Mononuclear cell (primary cell): ENCODE measurements around the gene NCR2. TPM values are rescaled to one million over a fixed set of nuclear protein-coding genes. Genes with fewer than 3 reads are reported as not detected.

Experiments used
- H3K27me3 ChIP-seq: 2 replicates; pipeline ENCODE4 v1.6.0; 2011; ENCODE audit warnings: low read length, control low read depth; ENCODE audit not compliant: insufficient read depth
- H3K4me1 ChIP-seq: 2 replicates; pipeline ENCODE4 v1.5.1; 2011; ENCODE audit warnings: mild to moderate bottlenecking, low read length, control low read depth; ENCODE audit not compliant: insufficient read depth
- H3K4me3 ChIP-seq: 2 replicates; pipeline ENCODE4 v1.5.1; 2011; ENCODE audit warnings: mild to moderate bottlenecking, low read length, moderate library complexity
- H3K9me3 ChIP-seq: 2 replicates; pipeline ENCODE4 v1.5.1; 2011; ENCODE audit warnings: low read depth, mild to moderate bottlenecking, control low read depth, low read length
- total RNA-seq: library from RNA; depleted of rRNA; stranded (reverse); fragments of >200 nt; gene quantifications from one replicate; pipeline ENCODE4 v1.2.3, GENCODE V29; 2012

NCR2 gene
- total RNA-seq, 1 donor = not detected

DNA sequence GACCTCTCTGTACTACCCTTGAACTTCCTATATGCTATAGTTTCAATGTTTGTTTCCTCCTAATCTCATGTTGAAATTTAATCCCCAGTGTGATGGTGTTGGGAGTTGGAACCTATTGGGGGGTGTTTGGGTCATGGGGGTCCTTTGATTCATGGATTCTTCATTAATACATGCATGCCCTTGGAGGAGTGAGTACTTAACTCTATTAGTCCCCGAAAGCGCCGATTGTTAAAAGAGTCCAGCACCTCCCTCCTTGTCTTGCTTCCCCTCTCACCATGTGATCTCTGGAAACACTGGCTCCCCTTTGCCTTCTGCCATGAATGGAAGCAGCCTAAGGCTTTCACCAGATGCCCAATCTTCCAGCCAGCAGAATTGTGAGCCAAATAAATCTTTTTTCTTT, 31.7 kb downstream of the NCR2 start:
- Histone ChIP-seq H3K4me1 (peaks cover 9% of the 10 kb centered on the region), H3K4me3 (no peak overlapping the region), H3K9me3 (peaks cover 1% of the 10 kb centered on the region), H3K27me3 (peaks cover 64% of the 10 kb centered on the region)

GRCh38 chr6:41367700-41368099, 32.3 kb downstream of the NCR2 start:
- no peaks in the 10 kb centered on the region for H3K9me3 ChIP-seq
- H3K4me3 ChIP-seq = no peak overlapping the region
- H3K4me1 ChIP-seq = peaks cover 15% of the 10 kb centered on the region
- H3K27me3 ChIP-seq = peaks cover 66% of the 10 kb centered on the region

DNA sequence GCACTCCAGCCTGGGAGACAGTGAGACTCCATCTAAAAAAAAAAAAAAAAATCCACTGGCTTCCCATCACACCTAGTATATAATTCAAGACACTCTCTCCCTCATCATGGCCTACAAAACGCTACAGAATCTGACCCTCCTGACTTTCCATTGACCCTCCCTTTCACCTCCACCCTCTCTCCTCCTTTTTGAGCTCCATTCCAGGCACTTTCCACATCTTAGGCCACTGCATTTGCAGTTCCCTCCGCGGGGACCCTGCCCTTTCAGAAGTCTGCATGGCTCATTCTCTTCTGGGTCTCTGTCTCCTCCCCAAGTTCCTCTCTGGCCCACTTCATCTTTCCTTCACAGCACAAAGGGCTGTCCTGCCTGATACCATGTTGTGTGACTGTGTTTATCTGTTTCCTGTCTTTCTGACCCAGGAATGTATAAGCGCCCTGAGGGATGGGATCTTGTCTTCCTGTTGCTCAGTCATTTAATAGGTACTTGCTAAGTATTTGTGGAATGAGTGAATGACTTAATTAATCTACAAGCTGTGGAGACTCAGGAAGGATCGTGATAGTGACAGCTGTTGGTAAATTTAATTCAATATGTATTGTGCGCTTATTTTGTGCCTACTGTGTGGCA, 35.2 kb downstream of the NCR2 start:
- Histone ChIP-seq H3K4me1 (peaks cover 34% of the 10 kb centered on the region), H3K9me3 (no peaks in the 10 kb centered on the region), H3K4me3 (no peak overlapping the region), H3K27me3 (peaks cover 78% of the 10 kb centered on the region)

- peaks cover 87% of the 10 kb centered on the region for H3K27me3 ChIP-seq
- H3K4me1 ChIP-seq = peaks cover 34% of the 10 kb centered on the region
- H3K9me3 ChIP-seq = no peaks in the 10 kb centered on the region
- H3K4me3 ChIP-seq = no peak overlapping the region
Observed at GRCh38 chr6:41371461-41371991, 36.1 kb downstream of the NCR2 start.

DNA sequence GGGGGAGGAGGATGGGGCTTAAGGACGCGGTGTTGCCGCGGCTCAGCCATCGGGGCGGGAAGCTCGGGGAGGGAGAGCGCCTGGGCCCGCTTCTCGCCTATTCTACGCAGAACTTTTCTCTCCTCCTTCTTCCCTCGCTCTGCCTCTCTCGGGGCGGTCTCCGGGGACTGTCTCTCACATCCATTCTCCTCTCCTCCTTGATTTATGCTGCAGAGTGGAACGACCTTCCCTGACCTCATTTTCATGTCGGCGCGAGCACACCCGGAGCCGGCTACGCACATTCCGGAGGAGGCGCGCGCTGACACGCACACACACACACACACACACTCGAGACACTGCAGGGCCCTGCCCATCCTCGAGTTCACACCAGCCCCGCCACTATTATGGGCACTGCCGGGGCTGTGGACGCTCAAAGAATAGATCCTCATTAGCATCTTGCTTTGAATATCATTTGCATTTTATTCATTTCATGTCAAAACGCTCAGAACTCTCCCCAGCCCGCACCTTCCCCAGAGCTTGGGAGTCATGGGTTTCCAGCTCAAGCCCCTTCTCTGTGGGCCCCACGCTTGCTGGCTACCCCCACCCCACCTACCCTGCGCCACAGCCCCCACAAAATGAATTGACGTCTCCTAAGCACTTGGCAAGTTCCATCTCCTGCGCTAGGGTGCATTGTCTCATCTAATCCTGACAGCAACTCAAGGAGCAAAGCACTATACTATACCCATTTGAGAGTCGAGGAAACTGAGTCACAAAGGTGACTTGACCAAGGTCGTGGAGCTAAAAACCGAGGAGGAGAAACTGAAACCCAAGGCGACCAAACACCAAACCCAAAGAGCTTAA, 36.8 kb downstream of the NCR2 start:
- H3K27me3 ChIP-seq = peaks cover 90% of the 10 kb centered on the region
- no peak overlapping the region for H3K4me3 ChIP-seq
- H3K9me3 ChIP-seq = no peaks in the 10 kb centered on the region
- peaks cover 34% of the 10 kb centered on the region for H3K4me1 ChIP-seq

DNA sequence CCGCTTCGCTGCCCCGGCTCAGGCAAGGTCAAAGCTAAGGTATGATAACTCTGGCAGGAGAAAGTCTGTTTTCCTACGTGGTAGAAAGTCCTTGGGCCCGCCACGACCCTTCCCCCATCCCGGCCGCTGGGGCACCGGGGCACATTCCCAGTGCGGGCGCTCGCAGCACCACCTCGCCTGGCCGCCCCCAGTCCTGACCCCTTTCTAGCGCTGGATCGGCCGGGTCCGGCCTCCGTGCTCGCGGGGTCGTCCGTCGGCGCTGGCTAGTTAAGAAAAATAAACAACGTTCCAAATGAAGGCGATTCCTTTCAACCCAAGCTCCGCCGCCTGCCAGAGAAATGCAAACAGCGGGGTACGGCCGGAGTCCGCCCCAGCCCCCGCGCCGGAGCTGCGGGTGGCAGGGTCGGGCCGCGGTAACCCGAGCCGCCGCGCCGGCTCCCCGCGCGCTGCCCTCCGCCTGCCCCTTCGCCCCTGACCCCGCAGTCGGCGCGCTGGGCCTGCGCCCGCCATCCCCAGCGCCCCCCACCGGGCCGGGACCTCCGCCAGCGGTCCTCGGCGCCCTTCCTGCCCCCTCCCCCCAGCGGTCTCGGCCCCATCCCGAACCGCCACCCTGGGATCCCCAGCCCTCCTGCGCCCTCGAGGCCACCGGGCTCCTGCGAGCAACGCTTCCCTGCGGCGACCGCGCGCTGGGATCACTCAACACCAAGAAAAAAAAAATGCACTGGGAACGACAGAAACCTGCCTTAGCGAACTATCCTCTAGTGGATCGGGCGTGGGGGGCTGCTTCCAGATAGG, 37.6 kb downstream of the NCR2 start:
- Histone ChIP-seq H3K27me3 (peaks cover 90% of the 10 kb centered on the region), H3K4me3 (no peak overlapping the region), H3K9me3 (no peaks in the 10 kb centered on the region), H3K4me1 (peaks cover 34% of the 10 kb centered on the region)

DNA sequence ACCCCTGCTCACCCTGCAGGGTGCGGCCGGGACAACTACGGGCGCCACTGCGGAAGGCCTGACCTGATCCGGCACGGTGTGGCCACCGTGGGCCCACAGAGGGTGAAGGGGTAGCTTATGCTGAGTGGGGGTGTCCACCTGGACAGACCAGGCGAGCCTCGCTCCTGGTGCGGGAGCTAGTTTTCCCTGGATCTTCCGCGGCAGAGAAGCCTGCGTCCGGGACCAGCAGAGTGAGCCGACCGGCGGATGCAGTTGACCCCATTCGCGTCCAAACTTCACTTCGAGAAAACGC, 38.2 kb downstream of the NCR2 start:
- Histone ChIP-seq H3K9me3 (no peaks in the 10 kb centered on the region), H3K27me3 (peaks cover 93% of the 10 kb centered on the region), H3K4me1 (peaks cover 36% of the 10 kb centered on the region), H3K4me3 (no peak overlapping the region)

DNA sequence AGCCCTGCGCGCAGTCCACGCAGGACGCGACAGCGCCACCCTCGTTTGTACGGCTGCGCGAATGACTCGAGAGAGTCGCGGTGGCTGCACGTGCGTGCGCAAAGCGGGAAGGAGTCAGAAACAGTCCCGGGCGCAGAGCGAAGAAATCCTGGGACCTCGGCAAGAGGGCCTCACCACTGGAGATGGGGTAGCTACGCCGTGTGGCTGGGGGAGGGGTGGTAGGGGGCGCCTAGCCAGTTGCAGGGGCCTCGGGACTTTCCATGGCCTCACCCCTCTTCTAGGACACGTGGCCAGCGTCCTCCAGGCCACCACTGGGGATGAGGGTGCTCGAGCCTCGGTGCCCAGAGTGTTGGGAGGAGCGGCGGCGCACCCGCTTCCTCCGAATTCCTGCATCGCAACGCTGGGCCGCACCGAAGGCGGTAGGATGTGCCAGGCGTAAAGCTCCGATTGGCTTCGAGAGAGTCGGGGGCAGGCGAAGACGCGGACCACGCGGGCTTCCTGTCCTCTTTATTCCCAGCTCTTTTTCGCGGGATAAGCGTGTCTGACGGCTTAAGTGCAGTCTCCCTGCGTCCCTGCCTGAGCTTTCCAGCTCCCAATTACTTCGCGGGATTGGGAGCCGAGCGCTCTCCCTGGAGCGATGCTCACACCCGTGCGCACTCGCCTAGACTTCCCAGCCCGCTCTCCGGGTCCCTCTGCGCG, 38.7 kb downstream of the NCR2 start:
- no peak overlapping the region for H3K4me3 ChIP-seq
- peaks cover 41% of the 10 kb centered on the region for H3K4me1 ChIP-seq
- peaks cover 96% of the 10 kb centered on the region for H3K27me3 ChIP-seq
- no peaks in the 10 kb centered on the region for H3K9me3 ChIP-seq

- Histone ChIP-seq H3K4me3 (no peak overlapping the region), H3K27me3 (peaks cover 88% of the 10 kb centered on the region), H3K9me3 (no peaks in the 10 kb centered on the region), H3K4me1 (peaks cover 42% of the 10 kb centered on the region)
Observed at GRCh38 chr6:41374618-41375590, 39.5 kb downstream of the NCR2 start.

GRCh38 chr6:41375598-41376151, 40.3 kb downstream of the NCR2 start:
- Histone ChIP-seq H3K4me1 (peaks cover 42% of the 10 kb centered on the region), H3K9me3 (no peaks in the 10 kb centered on the region), H3K4me3 (no peak overlapping the region), H3K27me3 (peaks cover 81% of the 10 kb centered on the region)

GRCh38 chr6:41376176-41376575, 40.8 kb downstream of the NCR2 start:
- H3K4me1 ChIP-seq = peaks cover 42% of the 10 kb centered on the region
- H3K27me3 ChIP-seq = peaks cover 80% of the 10 kb centered on the region
- no peaks in the 10 kb centered on the region for H3K9me3 ChIP-seq
- no peak overlapping the region for H3K4me3 ChIP-seq

DNA sequence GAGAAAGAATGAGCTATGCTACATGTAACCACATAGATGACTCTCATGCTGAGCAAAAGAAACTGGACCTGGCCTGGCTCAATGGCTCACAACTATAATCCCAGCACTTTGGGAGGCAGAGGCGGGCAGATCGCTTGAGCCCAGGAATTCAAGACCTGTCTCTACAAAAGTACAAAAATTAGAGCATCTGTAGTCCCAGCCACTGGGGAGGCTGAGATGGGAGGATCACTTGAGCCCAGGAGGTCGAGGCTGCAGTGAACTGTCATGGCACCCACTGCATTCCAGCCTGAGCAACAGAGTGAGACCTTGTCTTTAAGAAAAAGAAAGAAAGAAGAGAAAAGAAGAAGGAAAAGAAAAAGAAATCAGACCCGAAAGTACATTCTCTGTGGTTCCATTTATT, 41.7 kb downstream of the NCR2 start:
- peaks cover 33% of the 10 kb centered on the region for H3K4me1 ChIP-seq
- peaks cover 71% of the 10 kb centered on the region for H3K27me3 ChIP-seq
- no peak overlapping the region for H3K4me3 ChIP-seq
- H3K9me3 ChIP-seq = no peaks in the 10 kb centered on the region

- Histone ChIP-seq H3K4me1 (peaks cover 14% of the 10 kb centered on the region), H3K27me3 (peaks cover 55% of the 10 kb centered on the region), H3K4me3 (no peak overlapping the region)
Observed at GRCh38 chr6:41379306-41379705, 43.9 kb downstream of the NCR2 start.

More at GRCh38 chr6:41379306-41379705, 43.9 kb downstream of the NCR2 start:
- no peaks in the 10 kb centered on the region for H3K9me3 ChIP-seq
